SK-N-SH (cell line): ENCODE results near the gene CYBA.

Experiments
- EP300 ChIP-seq, 2 experiments: IDR thresholded peaks; 2 replicates each; pipeline versions ENCODE4 v1.4.0 to v1.6.1; 2012; ENCODE audit warnings: borderline replicate concordance in 1 of 2, low read depth in 1 of 2, low read length in 1 of 2
- FOXM1 ChIP-seq: IDR thresholded peaks from 2 replicates; pipeline ENCODE4 v1.4.0; 2012; ENCODE audit warnings: low read depth, mild to moderate bottlenecking
- SIN3A ChIP-seq: IDR thresholded peaks from 2 replicates; pipeline ENCODE4 v1.6.1; 2012; ENCODE audit warnings: low read depth, mild to moderate bottlenecking, low read length, moderate library complexity, borderline replicate concordance
- ZBTB33 ChIP-seq: IDR thresholded peaks from 2 replicates; pipeline ENCODE4 v1.4.0; 2012; ENCODE audit warnings: low read depth, borderline replicate concordance
- TF ChIP-seq, protein P1 (sequence below): IDR thresholded peaks from 2 replicates; pipeline ENCODE4; 2012

DNA sequence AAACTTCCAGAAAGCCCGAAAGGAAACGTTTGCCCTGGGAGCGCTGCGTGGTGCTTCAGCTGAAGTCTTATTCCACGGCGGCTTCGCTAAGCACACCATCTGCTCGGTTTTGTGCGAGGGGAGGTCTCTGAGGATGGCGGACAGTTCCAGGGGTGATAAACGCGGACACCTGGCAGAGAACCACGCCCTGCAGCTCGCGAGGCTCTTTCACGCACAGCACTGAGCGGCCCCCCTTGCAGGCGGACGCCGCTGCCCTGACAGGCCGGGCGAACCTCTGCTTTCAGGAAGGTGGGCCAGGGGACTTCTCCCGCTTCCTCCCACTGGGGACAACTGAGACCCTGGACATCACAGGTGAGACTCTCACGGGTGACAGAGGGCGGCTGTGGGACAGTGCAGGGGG lies 8.3 kb upstream of the CYBA start:
- TF ChIP-seq ZBTB33: no peak
- TF ChIP-seq FOXM1: no peak
- no peak for TF ChIP-seq EP300 (IDR thresholded peaks at IDR 0.05; ENCODE audit: borderline replicate concordance in 1 of 2, low read depth in 1 of 2, low read length in 1 of 2)
- TF ChIP-seq SIN3A: no peak
- TF ChIP-seq, protein P1, sequence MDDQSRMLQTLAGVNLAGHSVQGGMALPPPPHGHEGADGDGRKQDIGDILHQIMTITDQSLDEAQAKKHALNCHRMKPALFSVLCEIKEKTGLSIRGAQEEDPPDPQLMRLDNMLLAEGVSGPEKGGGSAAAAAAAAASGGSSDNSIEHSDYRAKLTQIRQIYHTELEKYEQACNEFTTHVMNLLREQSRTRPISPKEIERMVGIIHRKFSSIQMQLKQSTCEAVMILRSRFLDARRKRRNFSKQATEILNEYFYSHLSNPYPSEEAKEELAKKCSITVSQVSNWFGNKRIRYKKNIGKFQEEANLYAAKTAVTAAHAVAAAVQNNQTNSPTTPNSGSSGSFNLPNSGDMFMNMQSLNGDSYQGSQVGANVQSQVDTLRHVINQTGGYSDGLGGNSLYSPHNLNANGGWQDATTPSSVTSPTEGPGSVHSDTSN: no peak
